MM.1S (cell line): ENCODE measurements around the gene SPAG17.

Experiments used
- DNase-seq: peaks from one replicate; pipeline ENCODE4 v3.0.0-alpha.2; 2015
- H2AFZ ChIP-seq: fragments of 300-600 bp; sonication (generic); 2 replicates; pipeline ENCODE4 v1.6.0; 2016; ENCODE audit warnings: antibody characterized with exemption, low read length
- H3F3A ChIP-seq: fragments of 300-600 bp; sonication (generic); 2 replicates; pipeline ENCODE4 v1.6.1; 2016; ENCODE audit warnings: mild to moderate bottlenecking, antibody characterized with exemption, low read length, moderate library complexity, mixed read lengths; ENCODE audit not compliant: insufficient read depth
- H3K27ac ChIP-seq: fragments of 300-600 bp; sonication (generic); 2 replicates; pipeline ENCODE4 v1.5.1; 2016; ENCODE audit warnings: mild to moderate bottlenecking, low read length
- H3K27me3 ChIP-seq: fragments of 300-600 bp; sonication (generic); replicated peaks from 2 replicates; pipeline ENCODE4 v1.6.0; 2016; ENCODE audit warnings: low read length; ENCODE audit not compliant: insufficient read depth
- H3K36me3 ChIP-seq: fragments of 300-600 bp; sonication (generic); replicated peaks from 2 replicates; pipeline ENCODE4 v1.6.1; 2016; ENCODE audit warnings: mild to moderate bottlenecking, low read length, mixed read lengths; ENCODE audit not compliant: insufficient read depth
- H3K4me1 ChIP-seq: fragments of 300-600 bp; sonication (generic); 2 replicates; pipeline ENCODE4 v1.6.1; 2016; ENCODE audit warnings: low read length, mixed read lengths
- H3K4me2 ChIP-seq: fragments of 300-600 bp; sonication (generic); 2 replicates; pipeline ENCODE4 v1.6.0; 2016; ENCODE audit warnings: low read depth, low read length
- H3K4me3 ChIP-seq: fragments of 300-600 bp; sonication (generic); 2 replicates; pipeline ENCODE4 v1.5.1; 2016; ENCODE audit warnings: low read length, mixed read lengths
- H3K79me2 ChIP-seq: fragments of 300-600 bp; sonication (generic); 2 replicates; pipeline ENCODE4 v1.6.1; 2016; ENCODE audit warnings: mixed run types, low read length, mixed read lengths
- H3K9ac ChIP-seq: fragments of 300-600 bp; sonication (generic); 2 replicates; pipeline ENCODE4 v1.6.1; 2016; ENCODE audit warnings: low read length, mixed read lengths
- H3K9me2 ChIP-seq: fragments of 300-600 bp; sonication (generic); replicated peaks from 2 replicates; pipeline ENCODE4 v1.6.1; 2016; ENCODE audit warnings: mild to moderate bottlenecking, low read length, mixed read lengths; ENCODE audit not compliant: insufficient read depth
- H3K9me3 ChIP-seq: fragments of 300-600 bp; sonication (generic); replicated peaks from 2 replicates; pipeline ENCODE4 v1.6.1; 2016; ENCODE audit warnings: mild to moderate bottlenecking, low read length, mixed read lengths; ENCODE audit not compliant: insufficient read depth
- H4K20me1 ChIP-seq: fragments of 300-600 bp; sonication (generic); 2 replicates; pipeline ENCODE4 v1.6.1; 2016; ENCODE audit warnings: mild to moderate bottlenecking, low read length, moderate library complexity, mixed read lengths; ENCODE audit not compliant: insufficient read depth
- EZH2 ChIP-seq: fragments of 300-600 bp; sonication (generic); optimal IDR thresholded peaks from 2 replicates; pipeline ENCODE3; 2017; ENCODE audit warnings: low read depth, mild to moderate bottlenecking, antibody characterized with exemption, low read length, mixed read lengths
- EZH2phosphoT487 ChIP-seq: fragments of 300-600 bp; sonication (generic); IDR thresholded peaks from 2 replicates; pipeline ENCODE4 v1.6.1; 2018; ENCODE audit warnings: antibody characterized with exemption, low read length
- TF ChIP-seq, protein P1 (sequence below): fragments of 300-600 bp; sonication (generic); IDR thresholded peaks from 2 replicates; pipeline ENCODE4 v1.5.1; 2016; ENCODE audit warnings: antibody characterized with exemption, low read length, mixed read lengths

The SPAG17 gene

GRCh38 chr1:118143121-118143520 lies 41.9 kb downstream of the SPAG17 start:
- Histone ChIP-seq H4K20me1 (no peaks in the 10 kb centered on the region), H2AFZ (no peak overlapping the region), H3K9me2 (no peaks in the 10 kb centered on the region), H3K4me1 (no peaks in the 10 kb centered on the region), H3K9me3 (no peaks in the 10 kb centered on the region), H3K4me2 (no peak overlapping the region), H3K9ac (no peak overlapping the region), H3K79me2 (no peaks in the 10 kb centered on the region), H3K4me3 (no peak overlapping the region), H3F3A (no peaks in the 10 kb centered on the region), H3K36me3 (no peaks in the 10 kb centered on the region), H3K27me3 (no peaks in the 10 kb centered on the region), H3K27ac (no peak overlapping the region)
- no peak for TF ChIP-seq EZH2phosphoT487
- no peak for TF ChIP-seq EZH2
- TF ChIP-seq, protein P1, sequence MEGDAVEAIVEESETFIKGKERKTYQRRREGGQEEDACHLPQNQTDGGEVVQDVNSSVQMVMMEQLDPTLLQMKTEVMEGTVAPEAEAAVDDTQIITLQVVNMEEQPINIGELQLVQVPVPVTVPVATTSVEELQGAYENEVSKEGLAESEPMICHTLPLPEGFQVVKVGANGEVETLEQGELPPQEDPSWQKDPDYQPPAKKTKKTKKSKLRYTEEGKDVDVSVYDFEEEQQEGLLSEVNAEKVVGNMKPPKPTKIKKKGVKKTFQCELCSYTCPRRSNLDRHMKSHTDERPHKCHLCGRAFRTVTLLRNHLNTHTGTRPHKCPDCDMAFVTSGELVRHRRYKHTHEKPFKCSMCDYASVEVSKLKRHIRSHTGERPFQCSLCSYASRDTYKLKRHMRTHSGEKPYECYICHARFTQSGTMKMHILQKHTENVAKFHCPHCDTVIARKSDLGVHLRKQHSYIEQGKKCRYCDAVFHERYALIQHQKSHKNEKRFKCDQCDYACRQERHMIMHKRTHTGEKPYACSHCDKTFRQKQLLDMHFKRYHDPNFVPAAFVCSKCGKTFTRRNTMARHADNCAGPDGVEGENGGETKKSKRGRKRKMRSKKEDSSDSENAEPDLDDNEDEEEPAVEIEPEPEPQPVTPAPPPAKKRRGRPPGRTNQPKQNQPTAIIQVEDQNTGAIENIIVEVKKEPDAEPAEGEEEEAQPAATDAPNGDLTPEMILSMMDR, result no peak
- no peak for DNase-seq

DNA sequence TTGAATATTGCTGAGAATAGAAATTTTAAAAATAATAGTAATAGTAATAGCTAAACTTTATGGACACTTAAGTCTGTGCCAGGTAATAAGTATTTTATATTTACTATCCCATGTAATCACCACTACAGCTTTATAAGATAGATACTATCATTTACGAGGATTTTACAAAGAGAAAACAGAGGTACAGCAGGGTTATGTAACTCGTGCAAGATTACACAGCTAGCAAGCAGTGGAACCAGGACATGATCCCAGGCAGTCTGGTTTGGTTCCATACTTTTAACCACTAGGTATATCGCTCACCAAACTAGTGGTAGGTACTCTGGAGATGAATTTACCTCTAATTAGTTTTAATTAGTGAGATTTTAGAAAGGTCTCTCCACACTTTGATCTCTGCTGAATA lies 42.5 kb downstream of the SPAG17 start:
- H3F3A ChIP-seq, result no peaks in the 10 kb centered on the region
- H3K4me1 ChIP-seq, result no peaks in the 10 kb centered on the region
- no peaks in the 10 kb centered on the region for H3K36me3 ChIP-seq
- no peaks in the 10 kb centered on the region for H3K79me2 ChIP-seq
- no peak overlapping the region for H2AFZ ChIP-seq
- no peak overlapping the region for H3K9ac ChIP-seq
- TF ChIP-seq, protein P1, result no peak
- no peaks in the 10 kb centered on the region for H3K27me3 ChIP-seq
- H4K20me1 ChIP-seq, result no peaks in the 10 kb centered on the region
- no peak overlapping the region for H3K27ac ChIP-seq
- H3K9me2 ChIP-seq, result no peaks in the 10 kb centered on the region
- H3K4me3 ChIP-seq, result no peak overlapping the region
- no peaks in the 10 kb centered on the region for H3K9me3 ChIP-seq
- no peak for DNase-seq
- H3K4me2 ChIP-seq, result no peak overlapping the region

DNA sequence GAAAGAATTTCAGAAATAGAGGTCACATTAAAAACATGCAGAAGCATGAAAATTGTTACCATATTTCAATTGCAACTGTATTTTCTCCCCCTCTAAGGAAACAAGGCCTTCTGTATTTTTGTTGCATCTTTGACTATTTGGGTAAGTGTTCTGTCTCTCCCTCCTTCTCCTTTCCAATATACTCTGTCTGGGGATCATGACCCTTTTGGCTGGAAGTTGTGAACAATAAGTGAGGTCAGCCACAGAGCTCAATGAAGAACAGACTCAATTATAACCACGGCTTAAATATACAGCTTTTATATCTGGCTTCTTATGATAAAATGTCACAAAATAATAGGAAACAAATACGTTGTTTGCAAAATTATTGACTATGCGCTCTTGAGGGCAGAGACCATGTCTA lies 47.1 kb downstream of the SPAG17 start:
- Histone ChIP-seq H4K20me1 (no peaks in the 10 kb centered on the region), H3K4me3 (no peak overlapping the region), H3K9ac (no peak overlapping the region), H3F3A (no peaks in the 10 kb centered on the region), H3K27me3 (no peaks in the 10 kb centered on the region), H3K4me2 (no peak overlapping the region), H3K36me3 (no peaks in the 10 kb centered on the region), H3K4me1 (no peaks in the 10 kb centered on the region), H3K9me2 (no peaks in the 10 kb centered on the region), H3K79me2 (no peaks in the 10 kb centered on the region), H3K9me3 (no peaks in the 10 kb centered on the region), H3K27ac (no peak overlapping the region), H2AFZ (no peak overlapping the region)
- no peak for DNase-seq
- TF ChIP-seq EZH2phosphoT487 (no peak), EZH2 (no peak)

- Histone ChIP-seq H4K20me1 (no peaks in the 10 kb centered on the region), H3K9ac (no peak overlapping the region), H3K27me3 (no peaks in the 10 kb centered on the region), H3F3A (no peaks in the 10 kb centered on the region), H3K9me3 (no peaks in the 10 kb centered on the region), H3K4me3 (no peak overlapping the region), H3K9me2 (no peaks in the 10 kb centered on the region), H2AFZ (no peak overlapping the region), H3K27ac (no peak overlapping the region), H3K36me3 (no peaks in the 10 kb centered on the region), H3K79me2 (no peaks in the 10 kb centered on the region), H3K4me2 (no peak overlapping the region), H3K4me1 (no peaks in the 10 kb centered on the region)
- TF ChIP-seq, protein P1, result no peak
- no peak for TF ChIP-seq EZH2
- no peak for TF ChIP-seq EZH2phosphoT487
- DNase-seq, result peak; percentile 17
These were observed 48.7 kb downstream of the SPAG17 start for GRCh38 chr1:118136187-118136941.
